T-cell (primary cell): ENCODE data around the gene LSAMP. TPM values are rescaled to one million over a fixed set of nuclear protein-coding genes. Genes with fewer than 3 reads are reported as not detected.

Source experiments
- ATAC-seq, 4 experiments: fragments of 200-7000 bp in 3 of 4; fragments of 150-1000 bp in 1 of 4; cut with Tn5 transposase; replicated peaks in 1 of 4; 1 replicate in 3 of 4; 2 replicates in 1 of 4; pipeline ENCODE4 v1.10.0; 2021; ENCODE audit warnings: moderate library complexity in 3 of 4, mild to moderate bottlenecking in 2 of 4, moderate number of reproducible peaks in 1 of 4
- CTCF ChIA-PET, 2 donors: fragments of 300-600 bp; sonication (Branson Sonifier 250); formaldehyde crosslinking; loops; one replicate each; lab custom pipeline; 2022; ENCODE audit warnings: antibody characterized with exemption in 2 of 2; lab: Charles Lee
- POLR2A ChIA-PET, 2 donors: fragments of 300-600 bp; sonication (Branson Sonifier 250); formaldehyde crosslinking; loops; one replicate each; lab custom pipeline; 2022; ENCODE audit warnings: antibody characterized with exemption in 2 of 2; lab: Charles Lee
- DNase-seq, 35 experiments: peaks; one replicate each; pipeline versions ENCODE4 v3.0.0 to v3.0.0-alpha.2; 2013 to 2023
- H3K27ac ChIP-seq: one replicate; pipeline ENCODE4 v1.5.1; 2013; ENCODE audit warnings: low read length
- H3K27me3 ChIP-seq, 2 experiments: replicated peaks in 1 of 2; 1 replicate in 1 of 2; 2 replicates in 1 of 2; pipeline versions ENCODE4 v1.6.1 to v1.7.0; 2013; ENCODE audit warnings: low read length in 1 of 2, mixed read lengths in 1 of 2; ENCODE audit not compliant: control insufficient read depth in 2 of 2, insufficient read depth in 2 of 2; ENCODE audit errors: extremely low read depth in 1 of 2
- H3K36me3 ChIP-seq, 2 donors: 1 replicate in 1 of 2; 2 replicates in 1 of 2; pipeline versions ENCODE4 v1.6.1 to v1.7.0; 2013; ENCODE audit warnings: low read length in 1 of 2; ENCODE audit not compliant: control insufficient read depth in 2 of 2, insufficient read depth in 1 of 2; ENCODE audit errors: extremely low read depth in 1 of 2
- H3K4me1 ChIP-seq, 2 experiments: 1 replicate in 1 of 2; 2 replicates in 1 of 2; pipeline versions ENCODE4 v1.6.1 to v1.7.0; 2013; ENCODE audit warnings: low read length in 2 of 2, mixed read lengths in 1 of 2; ENCODE audit not compliant: insufficient read depth in 2 of 2, control insufficient read depth in 1 of 2; ENCODE audit errors: extremely low read depth in 1 of 2
- H3K4me3 ChIP-seq, 2 donors: 1 replicate in 1 of 2; 2 replicates in 1 of 2; pipeline versions ENCODE4 v1.5.1 to v1.7.0; 2013; ENCODE audit warnings: mild to moderate bottlenecking in 2 of 2, low read length in 1 of 2, moderate library complexity in 1 of 2; ENCODE audit not compliant: control insufficient read depth in 1 of 2; ENCODE audit errors: extremely low read depth in 1 of 2
- H3K9me3 ChIP-seq: 2 replicates; pipeline ENCODE4 v1.7.0; 2013
- H3K27ac Mint-ChIP-seq, 2 donors: one replicate each; pipeline ENCODE4 v1.8.0; 2020 to 2021; ENCODE audit warnings: mild to moderate bottlenecking in 2 of 2, mixed read lengths in 2 of 2
- H3K27me3 Mint-ChIP-seq, 2 donors: one replicate each; pipeline ENCODE4 v1.8.0; 2021 to 2022; ENCODE audit warnings: mixed read lengths in 2 of 2
- H3K36me3 Mint-ChIP-seq: one replicate; pipeline ENCODE4 v1.8.0; 2021; ENCODE audit warnings: mixed read lengths
- H3K4me1 Mint-ChIP-seq, 3 donors: one replicate each; pipeline ENCODE4 v1.8.0; 2020 to 2022; ENCODE audit warnings: mixed read lengths in 3 of 3, mild to moderate bottlenecking in 1 of 3
- H3K4me3 Mint-ChIP-seq, 3 donors: one replicate each; pipeline ENCODE4 v1.8.0; 2020 to 2022; ENCODE audit warnings: mild to moderate bottlenecking in 3 of 3, mixed read lengths in 3 of 3, moderate library complexity in 3 of 3
- H3K9me3 Mint-ChIP-seq, 3 donors: one replicate each; pipeline ENCODE4 v1.8.0; 2020 to 2022; ENCODE audit warnings: mixed read lengths in 3 of 3
- WGBS: methylation state at CpG from one replicate; pipeline ENCODE4 v1.1.5; 2013; ENCODE audit warnings: missing lambda C conversion rate; ENCODE audit not compliant: insufficient coverage; 5-methylcytosine and 5-hydroxymethylcytosine counted together
- total RNA-seq, 35 experiments: library from RNA in 6 of 35; stranded (reverse) in 6 of 35; fragments of 120-200 nt in 1 of 35; gene quantifications; one replicate each; pipeline versions ENCODE4 v1.2.1 to v1.2.4 and lab custom pipeline; 2013 to 2026

The LSAMP gene
- total RNA-seq, 5 donors from 2014 or later (not counting 1 experiment from before 2014, with no cell fraction given): 0.03 to 0.28 (median 0.06) TPM; not detected in 2

GRCh38 chr3:116473602-116474001 is 28.3 kb upstream of the LSAMP start:
- Mint-ChIP-seq H3K27me3 (no peaks in the 10 kb centered on the region), H3K4me1 (no peaks in the 10 kb centered on the region), H3K27ac (no peak overlapping the region), H3K36me3 (no peaks in the 10 kb centered on the region), H3K9me3 (peaks cover 5 to 13% (median 8%) of the 10 kb centered on the region in 3 donors), H3K4me3 (no peak overlapping the region)
- Histone ChIP-seq H3K4me3 (no peak overlapping the region), H3K4me1 (no peaks in the 10 kb centered on the region), H3K9me3 (peaks cover 2% of the 10 kb centered on the region), H3K27me3 (no peaks in the 10 kb centered on the region), H3K27ac (no peak overlapping the region), H3K36me3 (no peaks in the 10 kb centered on the region)
- CTCF ChIA-PET: no interaction called here
- ATAC-seq (no peak), DNase-seq (no peak)
- POLR2A ChIA-PET: interaction anchor here in 1 of 2 donors (0.7 kb wide), 1 partner anchor 515 kb away, joined by 3 read pairs; no protein-coding TSS in a partner anchor

- Mint-ChIP-seq H3K4me3 (no peak overlapping the region), H3K36me3 (no peaks in the 10 kb centered on the region), H3K27ac (no peak overlapping the region), H3K4me1 (no peaks in the 10 kb centered on the region), H3K27me3 (no peaks in the 10 kb centered on the region), H3K9me3 (peaks cover 0 to 7% (median 3%) of the 10 kb centered on the region in 3 donors)
- no peaks in the 10 kb centered on the region for H3K36me3 ChIP-seq
- no peak overlapping the region for H3K4me3 ChIP-seq
- no peak overlapping the region for H3K27ac ChIP-seq
- ChIA-PET CTCF (interaction anchor here in 1 of 2 donors (0.6 kb wide), 1 partner anchor 34 kb away, joined by 3 read pairs; no protein-coding TSS in a partner anchor), POLR2A (no interaction called here)
- no CpG with 5 or more reads among the region's 4 CpGs for WGBS
- no peaks in the 10 kb centered on the region for H3K4me1 ChIP-seq
- no peak for DNase-seq
- H3K9me3 ChIP-seq: peaks cover 2% of the 10 kb centered on the region
- H3K27me3 ChIP-seq: no peaks in the 10 kb centered on the region
- no peak for ATAC-seq
These were observed 25.4 kb upstream of the LSAMP start for GRCh38 chr3:116470605-116471197.

GRCh38 chr3:116469546-116469945 is 24.3 kb upstream of the LSAMP start:
- Mint-ChIP-seq H3K4me3 (no peak overlapping the region), H3K4me1 (no peaks in the 10 kb centered on the region), H3K27me3 (no peaks in the 10 kb centered on the region), H3K9me3 (peaks cover 0 to 3% (median 3%) of the 10 kb centered on the region in 3 donors), H3K36me3 (no peaks in the 10 kb centered on the region), H3K27ac (no peak overlapping the region)
- ChIA-PET CTCF (no interaction called here), POLR2A (no interaction called here)
- Histone ChIP-seq H3K27ac (no peak overlapping the region), H3K4me1 (no peaks in the 10 kb centered on the region), H3K9me3 (no peaks in the 10 kb centered on the region), H3K27me3 (no peaks in the 10 kb centered on the region), H3K4me3 (no peak overlapping the region), H3K36me3 (no peaks in the 10 kb centered on the region)
- DNase-seq (no peak), ATAC-seq (no peak)
- WGBS: 33% methylated on average over 1 of the region's 3 CpGs

- no peaks in the 10 kb centered on the region for H3K4me1 Mint-ChIP-seq
- no peak overlapping the region for H3K4me3 Mint-ChIP-seq
- H3K27me3 ChIP-seq: no peaks in the 10 kb centered on the region
- H3K9me3 ChIP-seq: no peaks in the 10 kb centered on the region
- no peak overlapping the region for H3K27ac ChIP-seq
- ATAC-seq (no peak), DNase-seq (no peak)
- H3K27me3 Mint-ChIP-seq: no peaks in the 10 kb centered on the region
- H3K4me1 ChIP-seq: no peaks in the 10 kb centered on the region
- H3K27ac Mint-ChIP-seq: no peak overlapping the region
- H3K9me3 Mint-ChIP-seq: peaks cover 0 to 11% (median 9%) of the 10 kb centered on the region in 3 donors
- H3K4me3 ChIP-seq: no peak overlapping the region
- H3K36me3 Mint-ChIP-seq: no peaks in the 10 kb centered on the region
- no peaks in the 10 kb centered on the region for H3K36me3 ChIP-seq
- ChIA-PET CTCF (no interaction called here), POLR2A (no interaction called here)
- no CpG with 5 or more reads among the region's 1 CpG for whole genome bisulfite sequencing
These were observed 19.1 kb upstream of the LSAMP start for GRCh38 chr3:116464276-116464798.

- Histone ChIP-seq H3K36me3 (no peaks in the 10 kb centered on the region), H3K9me3 (no peaks in the 10 kb centered on the region), H3K4me1 (no peaks in the 10 kb centered on the region), H3K4me3 (no peak overlapping the region), H3K27ac (no peak overlapping the region), H3K27me3 (no peaks in the 10 kb centered on the region)
- Mint-ChIP-seq H3K27me3 (no peaks in the 10 kb centered on the region), H3K9me3 (peaks cover 0 to 21% (median 8%) of the 10 kb centered on the region in 3 donors), H3K4me1 (no peaks in the 10 kb centered on the region), H3K4me3 (no peak overlapping the region), H3K27ac (no peak overlapping the region), H3K36me3 (no peaks in the 10 kb centered on the region)
- no peak for ATAC-seq
- CTCF ChIA-PET: no interaction called here
- WGBS: no CpG with 5 or more reads among the region's 1 CpG
- POLR2A ChIA-PET: no interaction called here
- DNase-seq: no peak
These were observed 8.5 kb upstream of the LSAMP start for GRCh38 chr3:116453666-116454346.

- H3K27me3 Mint-ChIP-seq: peaks cover 3 to 8% of the 10 kb centered on the region in 2 donors
- Histone ChIP-seq H3K27ac (no peak overlapping the region), H3K4me3 (no peak overlapping the region), H3K4me1 (no peaks in the 10 kb centered on the region), H3K9me3 (no peaks in the 10 kb centered on the region), H3K36me3 (no peaks in the 10 kb centered on the region), H3K27me3 (peaks cover 0 to 6% of the 10 kb centered on the region in 2 experiments)
- 60% methylated on average over 1 of the region's 3 CpGs for WGBS
- H3K36me3 Mint-ChIP-seq: no peaks in the 10 kb centered on the region
- ATAC-seq (no peak), DNase-seq (no peak)
- H3K27ac Mint-ChIP-seq: no peak overlapping the region
- no peak overlapping the region for H3K4me3 Mint-ChIP-seq
- CTCF ChIA-PET: no interaction called here
- H3K9me3 Mint-ChIP-seq: peaks cover 0 to 15% (median 14%) of the 10 kb centered on the region in 3 donors
- no peaks in the 10 kb centered on the region for H3K4me1 Mint-ChIP-seq
- POLR2A ChIA-PET: no interaction called here
These were observed 4.5 kb upstream of the LSAMP start for GRCh38 chr3:116449546-116450350.
